ENCODE measurements around the gene TSNAX.
A peak's percentile ranks its signal among the peaks of the same experiment; 100 is the strongest.

The TSNAX gene

GRCh38 chr1:231518485-231519034, 9.9 kb upstream of the TSNAX start:
- H3K4me3 ChIP-seq (ENCODE audit: control insufficient read depth, low read depth, low read length) = no peak overlapping the region
- no peak for DNase-seq (ENCODE audit: low read depth)
- no peak for TF ChIP-seq CTCF (conservative IDR thresholded peaks at IDR 0.05; ENCODE audit: control insufficient read depth, insufficient read depth, low read depth, low read length)

- no peak for TF ChIP-seq CTCF (conservative IDR thresholded peaks at IDR 0.05; ENCODE audit: control insufficient read depth, insufficient read depth, low read depth, low read length)
- peak; percentile 51 for DNase-seq (ENCODE audit: low read depth)
- H3K4me3 ChIP-seq (ENCODE audit: control insufficient read depth, low read depth, low read length) = no peak overlapping the region
Observed at GRCh38 chr1:231519166-231519565, 9.3 kb upstream of the TSNAX start.

DNA sequence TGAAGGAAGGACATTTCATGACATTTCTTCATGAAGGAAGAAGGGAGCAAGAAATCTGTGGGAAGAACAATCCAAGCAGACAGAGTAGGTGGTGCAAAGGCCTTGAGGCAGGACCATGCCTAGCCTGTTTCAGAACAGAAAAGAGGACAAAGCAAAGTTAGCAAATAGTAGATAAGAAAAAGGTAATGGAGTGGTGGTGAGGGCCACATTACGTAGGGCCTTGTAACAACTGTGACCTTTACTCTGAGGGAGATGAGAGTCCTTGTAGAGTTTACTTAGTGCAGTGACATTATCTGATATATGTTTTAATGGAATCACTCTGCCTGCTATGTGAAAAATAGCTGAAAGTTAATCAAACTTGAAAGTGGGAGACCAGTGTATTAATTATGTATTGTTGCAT, 6.4 kb upstream of the TSNAX start:
- DNase-seq (ENCODE audit: low read depth) = no peak
- no peak for TF ChIP-seq CTCF (conservative IDR thresholded peaks at IDR 0.05; ENCODE audit: control insufficient read depth, insufficient read depth, low read depth, low read length)
- no peak overlapping the region for H3K4me3 ChIP-seq (ENCODE audit: control insufficient read depth, low read depth, low read length)

GRCh38 chr1:231522931-231523642, 5.4 kb upstream of the TSNAX start:
- no peak for DNase-seq (ENCODE audit: low read depth)
- TF ChIP-seq CTCF (conservative IDR thresholded peaks at IDR 0.05; ENCODE audit: control insufficient read depth, insufficient read depth, low read depth, low read length) = no peak
- H3K4me3 ChIP-seq (ENCODE audit: control insufficient read depth, low read depth, low read length) = no peak overlapping the region

DNA sequence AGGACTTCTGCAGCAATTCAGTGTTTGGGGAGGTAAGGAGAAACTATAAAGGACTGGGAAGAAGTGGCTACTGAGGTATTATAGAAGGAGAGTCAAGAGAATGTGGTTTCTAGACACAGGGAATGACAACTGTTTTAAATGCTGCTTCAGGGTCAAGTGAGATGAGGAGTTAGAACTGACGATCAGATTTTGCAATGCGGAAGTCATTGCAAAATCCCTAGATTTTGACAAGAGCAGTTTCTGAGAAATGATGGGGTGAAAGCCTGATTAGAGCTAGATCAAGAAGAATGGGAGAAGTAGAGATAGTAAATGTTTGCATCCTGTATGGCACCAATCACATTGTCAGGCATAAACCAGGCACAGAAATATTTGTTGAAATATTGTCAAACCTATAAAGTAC, 4.7 kb upstream of the TSNAX start:
- no peak overlapping the region for H3K4me3 ChIP-seq (ENCODE audit: control insufficient read depth, low read depth, low read length)
- DNase-seq (ENCODE audit: low read depth) = no peak
- no peak for TF ChIP-seq CTCF (conservative IDR thresholded peaks at IDR 0.05; ENCODE audit: control insufficient read depth, insufficient read depth, low read depth, low read length)

- no peak overlapping the region for H3K4me3 ChIP-seq (ENCODE audit: control insufficient read depth, low read depth, low read length)
- no peak for DNase-seq (ENCODE audit: low read depth)
- no peak for TF ChIP-seq CTCF (conservative IDR thresholded peaks at IDR 0.05; ENCODE audit: control insufficient read depth, insufficient read depth, low read depth, low read length)
Observed at GRCh38 chr1:231526536-231526935, 1.9 kb upstream of the TSNAX start.
